CD4-positive, alpha-beta T cell treated with Interleukin-6 at 100 ng/mL for 8 hours (primary cell): ENCODE results near the gene SMIM1.

Experiments used
- DNase-seq: peaks from one replicate; pipeline ENCODE4 v3.0.0-alpha.2; 2020; ENCODE audit warnings: mixed read lengths, low spot score

The SMIM1 gene

GRCh38 chr1:3777078-3777547, 4.6 kb downstream of the SMIM1 start:
- no peak for DNase-seq

GRCh38 chr1:3777647-3778589, 5.4 kb downstream of the SMIM1 start:
- DNase-seq: no peak

GRCh38 chr1:3778590-3779264, 6.2 kb downstream of the SMIM1 start:
- DNase-seq: no peak

- DNase-seq: no peak
Observed at GRCh38 chr1:3779265-3779911, 6.8 kb downstream of the SMIM1 start.

- no peak for DNase-seq
Observed at GRCh38 chr1:3779912-3780416, 7.4 kb downstream of the SMIM1 start.

- no peak for DNase-seq
Observed at GRCh38 chr1:3780901-3781300, 8.4 kb downstream of the SMIM1 start.

- DNase-seq: no peak
Observed at GRCh38 chr1:3783651-3784474, 11.3 kb downstream of the SMIM1 start.

- no peak for DNase-seq
Observed at GRCh38 chr1:3785045-3785444, 12.5 kb downstream of the SMIM1 start.

- no peak for DNase-seq
Observed at GRCh38 chr1:3785456-3786157, 13.1 kb downstream of the SMIM1 start.

GRCh38 chr1:3786468-3787348, 14.2 kb downstream of the SMIM1 start:
- no peak for DNase-seq

GRCh38 chr1:3787349-3787715, 14.8 kb downstream of the SMIM1 start:
- peak; percentile 26 for DNase-seq

- no peak for DNase-seq
Observed at GRCh38 chr1:3787745-3788605, 15.4 kb downstream of the SMIM1 start.

- no peak for DNase-seq
Observed at GRCh38 chr1:3788756-3789420, 16.3 kb downstream of the SMIM1 start.

- DNase-seq: no peak
Observed at GRCh38 chr1:3789421-3790300, 17.1 kb downstream of the SMIM1 start.

- no peak for DNase-seq
Observed at GRCh38 chr1:3790500-3790923, 18.0 kb downstream of the SMIM1 start.

- no peak for DNase-seq
Observed at GRCh38 chr1:3790952-3791351, 18.4 kb downstream of the SMIM1 start.

GRCh38 chr1:3795453-3796214, 23.1 kb downstream of the SMIM1 start:
- DNase-seq: no peak
